MM.1S (cell line): ENCODE measurements around the gene UROS.

Experiments
- DNase-seq: peaks from one replicate; pipeline ENCODE4 v3.0.0-alpha.2; 2015
- H2AFZ ChIP-seq: fragments of 300-600 bp; sonication (generic); 2 replicates; pipeline ENCODE4 v1.6.0; 2016; ENCODE audit warnings: antibody characterized with exemption, low read length
- H3F3A ChIP-seq: fragments of 300-600 bp; sonication (generic); 2 replicates; pipeline ENCODE4 v1.6.1; 2016; ENCODE audit warnings: mild to moderate bottlenecking, antibody characterized with exemption, low read length, moderate library complexity, mixed read lengths; ENCODE audit not compliant: insufficient read depth
- H3K27ac ChIP-seq: fragments of 300-600 bp; sonication (generic); 2 replicates; pipeline ENCODE4 v1.5.1; 2016; ENCODE audit warnings: mild to moderate bottlenecking, low read length
- H3K27me3 ChIP-seq: fragments of 300-600 bp; sonication (generic); replicated peaks from 2 replicates; pipeline ENCODE4 v1.6.0; 2016; ENCODE audit warnings: low read length; ENCODE audit not compliant: insufficient read depth
- H3K36me3 ChIP-seq: fragments of 300-600 bp; sonication (generic); replicated peaks from 2 replicates; pipeline ENCODE4 v1.6.1; 2016; ENCODE audit warnings: mild to moderate bottlenecking, low read length, mixed read lengths; ENCODE audit not compliant: insufficient read depth
- H3K4me1 ChIP-seq: fragments of 300-600 bp; sonication (generic); 2 replicates; pipeline ENCODE4 v1.6.1; 2016; ENCODE audit warnings: low read length, mixed read lengths
- H3K4me2 ChIP-seq: fragments of 300-600 bp; sonication (generic); 2 replicates; pipeline ENCODE4 v1.6.0; 2016; ENCODE audit warnings: low read depth, low read length
- H3K4me3 ChIP-seq: fragments of 300-600 bp; sonication (generic); 2 replicates; pipeline ENCODE4 v1.5.1; 2016; ENCODE audit warnings: low read length, mixed read lengths
- H3K79me2 ChIP-seq: fragments of 300-600 bp; sonication (generic); 2 replicates; pipeline ENCODE4 v1.6.1; 2016; ENCODE audit warnings: mixed run types, low read length, mixed read lengths
- H3K9ac ChIP-seq: fragments of 300-600 bp; sonication (generic); 2 replicates; pipeline ENCODE4 v1.6.1; 2016; ENCODE audit warnings: low read length, mixed read lengths
- H3K9me2 ChIP-seq: fragments of 300-600 bp; sonication (generic); replicated peaks from 2 replicates; pipeline ENCODE4 v1.6.1; 2016; ENCODE audit warnings: mild to moderate bottlenecking, low read length, mixed read lengths; ENCODE audit not compliant: insufficient read depth
- H3K9me3 ChIP-seq: fragments of 300-600 bp; sonication (generic); replicated peaks from 2 replicates; pipeline ENCODE4 v1.6.1; 2016; ENCODE audit warnings: mild to moderate bottlenecking, low read length, mixed read lengths; ENCODE audit not compliant: insufficient read depth
- H4K20me1 ChIP-seq: fragments of 300-600 bp; sonication (generic); 2 replicates; pipeline ENCODE4 v1.6.1; 2016; ENCODE audit warnings: mild to moderate bottlenecking, low read length, moderate library complexity, mixed read lengths; ENCODE audit not compliant: insufficient read depth
- EZH2 ChIP-seq: fragments of 300-600 bp; sonication (generic); optimal IDR thresholded peaks from 2 replicates; pipeline ENCODE3; 2017; ENCODE audit warnings: low read depth, mild to moderate bottlenecking, antibody characterized with exemption, low read length, mixed read lengths
- EZH2phosphoT487 ChIP-seq: fragments of 300-600 bp; sonication (generic); IDR thresholded peaks from 2 replicates; pipeline ENCODE4 v1.6.1; 2018; ENCODE audit warnings: antibody characterized with exemption, low read length
- TF ChIP-seq, protein P1 (sequence below): fragments of 300-600 bp; sonication (generic); IDR thresholded peaks from 2 replicates; pipeline ENCODE4 v1.5.1; 2016; ENCODE audit warnings: antibody characterized with exemption, low read length, mixed read lengths

The UROS gene

DNA sequence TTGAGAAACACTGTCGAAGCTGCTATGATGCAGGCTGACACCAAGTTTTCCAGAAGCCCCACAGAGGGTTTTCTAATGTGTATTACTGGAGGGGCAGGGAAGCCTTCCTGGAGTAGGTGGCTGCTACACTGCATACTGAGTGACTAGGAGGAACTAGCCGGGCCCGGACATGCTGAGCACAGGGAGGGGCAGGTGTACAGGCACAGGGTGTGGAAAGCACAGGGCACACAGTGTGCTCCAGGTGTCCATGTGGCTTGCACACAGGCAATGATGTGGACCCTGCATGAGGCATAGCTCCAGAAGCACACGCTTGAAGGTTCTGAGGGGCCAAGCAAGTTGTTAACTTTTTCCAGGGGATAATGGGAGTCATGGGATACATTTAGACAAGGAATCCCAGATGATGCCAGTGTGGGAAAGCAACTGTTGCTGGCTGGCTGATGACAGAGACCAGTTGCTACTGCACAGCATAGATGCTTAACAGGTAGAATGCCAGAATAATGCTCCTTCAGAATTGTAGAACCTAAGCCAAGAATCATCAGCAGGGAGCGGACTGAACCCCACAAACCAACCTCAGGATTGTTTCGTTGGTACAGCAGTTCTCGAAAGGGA is 43.5 kb upstream of the UROS start:
- Histone ChIP-seq H3K36me3 (no peaks in the 10 kb centered on the region), H3K9me3 (no peaks in the 10 kb centered on the region), H3K9me2 (no peaks in the 10 kb centered on the region), H3K79me2 (no peaks in the 10 kb centered on the region), H3K4me1 (no peaks in the 10 kb centered on the region), H3K27me3 (no peaks in the 10 kb centered on the region), H2AFZ (no peak overlapping the region), H3K4me3 (no peak overlapping the region), H3K27ac (no peak overlapping the region), H4K20me1 (no peaks in the 10 kb centered on the region), H3F3A (no peaks in the 10 kb centered on the region), H3K9ac (no peak overlapping the region), H3K4me2 (no peak overlapping the region)
- no peak for DNase-seq
- TF ChIP-seq, protein P1, sequence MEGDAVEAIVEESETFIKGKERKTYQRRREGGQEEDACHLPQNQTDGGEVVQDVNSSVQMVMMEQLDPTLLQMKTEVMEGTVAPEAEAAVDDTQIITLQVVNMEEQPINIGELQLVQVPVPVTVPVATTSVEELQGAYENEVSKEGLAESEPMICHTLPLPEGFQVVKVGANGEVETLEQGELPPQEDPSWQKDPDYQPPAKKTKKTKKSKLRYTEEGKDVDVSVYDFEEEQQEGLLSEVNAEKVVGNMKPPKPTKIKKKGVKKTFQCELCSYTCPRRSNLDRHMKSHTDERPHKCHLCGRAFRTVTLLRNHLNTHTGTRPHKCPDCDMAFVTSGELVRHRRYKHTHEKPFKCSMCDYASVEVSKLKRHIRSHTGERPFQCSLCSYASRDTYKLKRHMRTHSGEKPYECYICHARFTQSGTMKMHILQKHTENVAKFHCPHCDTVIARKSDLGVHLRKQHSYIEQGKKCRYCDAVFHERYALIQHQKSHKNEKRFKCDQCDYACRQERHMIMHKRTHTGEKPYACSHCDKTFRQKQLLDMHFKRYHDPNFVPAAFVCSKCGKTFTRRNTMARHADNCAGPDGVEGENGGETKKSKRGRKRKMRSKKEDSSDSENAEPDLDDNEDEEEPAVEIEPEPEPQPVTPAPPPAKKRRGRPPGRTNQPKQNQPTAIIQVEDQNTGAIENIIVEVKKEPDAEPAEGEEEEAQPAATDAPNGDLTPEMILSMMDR, result no peak
- TF ChIP-seq EZH2phosphoT487, result no peak
- no peak for TF ChIP-seq EZH2

DNA sequence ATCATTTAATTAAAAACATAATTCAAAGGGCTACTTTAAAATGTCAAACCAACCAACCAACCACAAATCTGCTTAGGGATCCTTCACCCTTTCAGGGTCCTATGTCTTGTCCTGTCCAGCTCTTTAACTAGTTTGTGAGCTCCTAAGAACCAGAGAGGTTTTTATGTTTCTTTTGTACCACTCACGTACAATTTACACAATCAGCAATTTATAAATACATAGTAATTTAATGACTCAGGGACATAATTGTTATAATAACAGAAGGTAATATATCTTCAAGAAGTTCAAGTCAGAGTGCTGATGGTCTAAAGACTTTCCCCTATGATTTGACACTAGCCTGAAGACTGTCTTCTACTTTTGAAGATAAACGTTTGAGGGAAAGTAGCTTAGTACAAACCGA is 42.1 kb upstream of the UROS start:
- Histone ChIP-seq H4K20me1 (no peaks in the 10 kb centered on the region), H3K4me1 (peaks cover 3% of the 10 kb centered on the region), H3K27ac (no peak overlapping the region), H3K4me3 (no peak overlapping the region), H3K9me3 (no peaks in the 10 kb centered on the region), H3K4me2 (no peak overlapping the region), H3F3A (0 out of 2 replicates have a peak, but pooled peaks cover 2% of the 10 kb centered on the region), H2AFZ (no peak overlapping the region), H3K36me3 (no peaks in the 10 kb centered on the region), H3K79me2 (no peaks in the 10 kb centered on the region), H3K9ac (no peak overlapping the region), H3K9me2 (no peaks in the 10 kb centered on the region), H3K27me3 (no peaks in the 10 kb centered on the region)
- TF ChIP-seq EZH2phosphoT487 (no peak), EZH2 (no peak)
- TF ChIP-seq, protein P1, result no peak
- DNase-seq, result no peak

DNA sequence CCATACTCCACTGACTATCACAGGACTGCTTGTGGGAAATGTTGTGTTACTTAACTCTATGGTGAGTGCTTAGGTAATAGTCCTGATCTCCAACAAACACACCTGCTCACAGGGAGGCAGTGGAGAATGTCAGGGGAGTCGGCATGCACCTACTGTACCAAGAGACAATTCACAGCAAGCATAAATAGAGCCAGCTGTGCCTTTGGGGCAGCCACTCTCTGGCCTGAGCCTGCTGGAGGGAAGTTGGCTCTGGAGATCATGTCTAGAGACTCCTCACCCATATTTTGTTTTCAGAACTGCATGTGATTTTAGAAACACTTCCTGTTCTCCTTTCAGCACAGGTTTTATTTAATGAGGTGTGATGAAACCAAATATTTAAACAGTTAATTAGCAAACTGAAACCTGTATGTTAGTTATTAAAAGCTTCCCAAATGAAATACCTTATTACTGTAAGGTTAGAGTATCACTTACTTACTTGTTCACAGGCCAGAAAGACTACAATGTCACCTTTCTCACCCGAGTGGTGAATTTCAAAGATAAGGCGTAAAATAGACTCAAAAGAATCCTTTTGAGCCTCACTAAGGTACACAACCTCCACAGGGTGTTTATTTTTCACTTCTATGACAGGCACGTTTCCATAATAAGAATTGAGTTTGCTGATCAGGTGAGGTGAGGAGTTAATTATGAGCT is 36.2 kb upstream of the UROS start:
- no peak overlapping the region for H3K9ac ChIP-seq

More for the DNA sequence above, 36.2 kb upstream of the UROS start:
- no peak for TF ChIP-seq EZH2phosphoT487
- TF ChIP-seq, protein P1, result no peak
- no peak for TF ChIP-seq EZH2
- H3F3A ChIP-seq, result peaks cover 7% of the 10 kb centered on the region; the same call in 1 of the 2 replicates
- peak overlapping the region; percentile 16; the same call in 1 of the 2 replicates for H3K4me2 ChIP-seq
- no peaks in the 10 kb centered on the region for H3K9me2 ChIP-seq
- H3K36me3 ChIP-seq, result no peaks in the 10 kb centered on the region
- H3K9me3 ChIP-seq, result no peaks in the 10 kb centered on the region
- no peaks in the 10 kb centered on the region for H4K20me1 ChIP-seq
- H3K27me3 ChIP-seq, result no peaks in the 10 kb centered on the region
- peak; percentile 45 for DNase-seq
- peaks cover 22% of the 10 kb centered on the region for H3K4me1 ChIP-seq
- H3K79me2 ChIP-seq, result no peaks in the 10 kb centered on the region
- peak overlapping the region; percentile 38; the same call in 1 of the 2 replicates for H3K27ac ChIP-seq
- no peak overlapping the region for H3K4me3 ChIP-seq
- H2AFZ ChIP-seq, result no peak overlapping the region
